H1 (cell line): Measurements from ENCODE around the gene RSU1. TPM values are rescaled to one million over a fixed set of nuclear protein-coding genes. Genes with fewer than 3 reads are reported as not detected.

Experiments used
- CTCF ChIA-PET: fragments of 300-600 bp; sonication (Branson Sonifier 250); formaldehyde crosslinking; loops from one replicate; lab custom pipeline; 2021; ENCODE audit not compliant: partially characterized antibody; lab: Charles Lee
- POLR2A ChIA-PET: fragments of 300-600 bp; sonication (Branson Sonifier 250); formaldehyde crosslinking; loops from one replicate; lab custom pipeline; 2021; ENCODE audit warnings: inconsistent platforms; ENCODE audit not compliant: partially characterized antibody; lab: Charles Lee
- DNase-seq, 2 experiments: peaks; one replicate each; pipeline versions ENCODE4 v3.0.0 to v3.0.0-alpha.2; 2010 to 2022; ENCODE audit warnings: low spot score in 2 of 2, low read depth in 1 of 2, mixed read lengths in 1 of 2
- FAIRE-seq: peaks from 2 replicates; lab custom pipeline; 2011; peaks lifted over from hg19 to GRCh38; lab: Jason Lieb, UNC
- H2AFZ ChIP-seq: 2 replicates; pipeline ENCODE4 v1.8.1; 2012; ENCODE audit warnings: low read length, inconsistent platforms
- H2AK5ac ChIP-seq: 2 replicates; pipeline ENCODE4 v1.6.1; 2013; ENCODE audit warnings: low read depth, low read length
- H2BK120ac ChIP-seq: replicated peaks from 2 replicates; pipeline ENCODE3; 2013; ENCODE audit warnings: low read depth, low read length, inconsistent platforms
- H2BK12ac ChIP-seq: 2 replicates; pipeline ENCODE4 v1.6.1; 2013; ENCODE audit warnings: low read depth, low read length
- H2BK15ac ChIP-seq: 2 replicates; pipeline ENCODE4 v1.6.1; 2013; ENCODE audit warnings: low read length
- H2BK20ac ChIP-seq: 2 replicates; pipeline ENCODE4 v1.6.1; 2013; ENCODE audit warnings: low read length
- H2BK5ac ChIP-seq: 2 replicates; pipeline ENCODE4 v1.6.1; 2013; ENCODE audit warnings: low read depth, low read length
- H3K14ac ChIP-seq: 2 replicates; pipeline ENCODE4 v1.6.1; 2013; ENCODE audit warnings: inconsistent platforms; ENCODE audit not compliant: insufficient read length
- H3K18ac ChIP-seq: 2 replicates; pipeline ENCODE4 v1.6.1; 2013; ENCODE audit warnings: low read length; ENCODE audit errors: extremely low read depth
- H3K23ac ChIP-seq: 2 replicates; pipeline ENCODE4 v1.6.1; 2013; ENCODE audit warnings: inconsistent platforms; ENCODE audit not compliant: insufficient read length
- H3K23me2 ChIP-seq: 2 replicates; pipeline ENCODE4 v1.6.1; 2013; ENCODE audit warnings: low read depth, low read length
- H3K27ac ChIP-seq: 2 replicates; pipeline ENCODE4 v1.6.1; 2011; ENCODE audit warnings: low read depth, low read length, inconsistent platforms
- H3K27me3 ChIP-seq, 4 experiments: replicated peaks in 1 of 4; 1 replicate in 1 of 4; 2 replicates in 3 of 4; pipeline versions ENCODE4 v1.6.1 to v1.8.1; 2011 to 2013; ENCODE audit warnings: low read length in 3 of 4, mild to moderate bottlenecking in 3 of 4, inconsistent platforms in 2 of 4, mixed read lengths in 2 of 4, moderate library complexity in 1 of 4; ENCODE audit not compliant: control insufficient read depth in 3 of 4, insufficient read depth in 3 of 4; ENCODE audit errors: extremely low read depth in 1 of 4
- H3K36me3 ChIP-seq, 4 experiments: 2 replicates each; pipeline versions ENCODE4 v1.6.1 to v1.8.1; 2011 to 2013; ENCODE audit warnings: mild to moderate bottlenecking in 4 of 4, low read length in 3 of 4, moderate library complexity in 2 of 4, control low read depth in 1 of 4, inconsistent platforms in 1 of 4; ENCODE audit not compliant: insufficient read depth in 4 of 4, control insufficient read depth in 2 of 4
- H3K4ac ChIP-seq: replicated peaks from 2 replicates; pipeline ENCODE3; 2013; ENCODE audit warnings: low read length, low read depth, mixed read lengths, inconsistent platforms; ENCODE audit not compliant: insufficient read length
- H3K4me1 ChIP-seq, 4 experiments: replicated peaks in 1 of 4; 1 replicate in 1 of 4; 2 replicates in 3 of 4; pipeline versions ENCODE4 v1.6.1 to v1.8.1; 2011 to 2013; ENCODE audit warnings: low read length in 3 of 4, inconsistent platforms in 2 of 4, mixed read lengths in 1 of 4; ENCODE audit not compliant: insufficient read depth in 4 of 4, control insufficient read depth in 3 of 4
- H3K4me2 ChIP-seq, 2 experiments: 2 replicates each; pipeline versions ENCODE4 v1.6.1 to v1.8.1; 2011 to 2013; ENCODE audit warnings: low read depth in 2 of 2, low read length in 2 of 2, control low read depth in 1 of 2, inconsistent platforms in 1 of 2, mild to moderate bottlenecking in 1 of 2; ENCODE audit not compliant: insufficient read depth in 1 of 2
- H3K4me3 ChIP-seq, 4 experiments: fragments of 200-600, 300-600 bp in 1 of 4; sonication (generic), shearing (Covaris generic), sonication (Bioruptor Twin) in 1 of 4; 2 replicates each; pipeline versions ENCODE4 v1.5.1 to v1.8.1; 2011 to 2016; ENCODE audit warnings: low read length in 4 of 4, low read depth in 3 of 4, control low read depth in 2 of 4, inconsistent platforms in 2 of 4, mild to moderate bottlenecking in 2 of 4, mixed read lengths in 1 of 4, moderate library complexity in 1 of 4; ENCODE audit not compliant: insufficient read depth in 2 of 4; ENCODE audit errors: extremely low read depth in 1 of 4
- H3K56ac ChIP-seq: replicated peaks from 2 replicates; pipeline ENCODE3; 2013; ENCODE audit warnings: low read depth, mild to moderate bottlenecking, mixed read lengths, low read length, inconsistent platforms; ENCODE audit not compliant: insufficient read length
- H3K79me1 ChIP-seq: 2 replicates; pipeline ENCODE4 v1.6.1; 2013; ENCODE audit warnings: low read depth, low read length, control low read depth
- H3K79me2 ChIP-seq, 2 experiments: 2 replicates each; pipeline versions ENCODE4 v1.6.1 to v1.8.1; 2012 to 2013; ENCODE audit warnings: low read length in 2 of 2, mild to moderate bottlenecking in 2 of 2, inconsistent platforms in 1 of 2; ENCODE audit not compliant: insufficient read depth in 2 of 2, control insufficient read depth in 1 of 2
- H3K9ac ChIP-seq, 4 experiments: replicated peaks in 1 of 4; 1 replicate in 1 of 4; 2 replicates in 3 of 4; pipeline versions ENCODE4 v1.6.1 to v1.8.1; 2011 to 2013; ENCODE audit warnings: low read depth in 3 of 4, low read length in 3 of 4, control low read depth in 2 of 4, mild to moderate bottlenecking in 2 of 4, moderate library complexity in 2 of 4, inconsistent platforms in 1 of 4; ENCODE audit errors: extremely low read depth in 1 of 4
- H3K9me3 ChIP-seq, 2 experiments: 2 replicates each; pipeline versions ENCODE4 v1.6.1 to v1.8.1; 2012 to 2013; ENCODE audit warnings: mild to moderate bottlenecking in 2 of 2, moderate library complexity in 2 of 2, control low read depth in 1 of 2, inconsistent platforms in 1 of 2, low read depth in 1 of 2, low read length in 1 of 2, mixed read lengths in 1 of 2; ENCODE audit not compliant: insufficient read depth in 2 of 2
- H4K20me1 ChIP-seq, 2 experiments: replicated peaks in 1 of 2; 2 replicates each; pipeline versions ENCODE3 to v1.8.1; 2011 to 2013; ENCODE audit warnings: inconsistent platforms in 2 of 2, low read length in 2 of 2, mild to moderate bottlenecking in 1 of 2; ENCODE audit not compliant: insufficient read depth in 2 of 2, control insufficient read depth in 1 of 2
- H4K5ac ChIP-seq: 2 replicates; pipeline ENCODE4 v1.6.1; 2013; ENCODE audit warnings: low read length, low read depth, mixed read lengths, inconsistent platforms; ENCODE audit not compliant: insufficient read length
- H4K8ac ChIP-seq: 2 replicates; pipeline ENCODE4 v1.8.0; 2013; ENCODE audit warnings: mild to moderate bottlenecking, moderate library complexity, low read length, inconsistent platforms; ENCODE audit not compliant: insufficient read depth; ENCODE audit errors: extremely low read depth
- H4K91ac ChIP-seq: replicated peaks from 2 replicates; pipeline ENCODE3; 2013; ENCODE audit warnings: low read length, mixed read lengths, inconsistent platforms; ENCODE audit not compliant: insufficient read length
- ATF2 ChIP-seq: IDR thresholded peaks from 2 replicates; pipeline ENCODE4 v1.6.1; 2012; ENCODE audit warnings: low read length, inconsistent platforms
- KDM1A ChIP-seq: fragments of 200-600, 300-600 bp; sonication (generic); IDR thresholded peaks from 2 replicates; pipeline ENCODE4 v1.7.1; 2016; ENCODE audit warnings: mild to moderate bottlenecking, low read length, borderline replicate concordance
- WGBS, 2 experiments: shearing (Covaris generic) in 1 of 2; methylation state at CpG; one replicate each; pipeline versions ENCODE4 v1.1.6 to v1.1.7; 2013 to 2015; ENCODE audit warnings: low lambda C conversion rate in 2 of 2, mixed read lengths in 2 of 2, inconsistent platforms in 1 of 2, low coverage in 1 of 2, missing lambda C conversion rate in 1 of 2; ENCODE audit not compliant: insufficient replicate concordance in 2 of 2, insufficient coverage in 1 of 2, insufficient read length in 1 of 2; ENCODE audit errors: extremely low coverage in 1 of 2, missing lambda C conversion rate in 1 of 2; 5-methylcytosine and 5-hydroxymethylcytosine counted together
- polyA plus RNA-seq, 7 experiments: library from polyadenylated mRNA; depleted of rRNA in 3 of 7; stranded (reverse) in 5 of 7; unstranded in 2 of 7; fragments of >200 nt in 5 of 7; fragments of 200-250 nt in 2 of 7; gene quantifications; 1 replicate in 5 of 7; 2 replicates in 1 of 7; 4 replicates in 1 of 7; pipeline versions ENCODE4 v1.2.1 to v1.2.3, GENCODE V29; 2011 to 2013; ENCODE audit warnings: missing spikeins in 2 of 7, mixed read lengths in 2 of 7
- total RNA-seq: library from RNA; stranded (reverse); fragmentation: NEBNext Ultra II Directional; extraction: Animal tissue kit (Norgen Biotek cat#: 25700); gene quantifications from 2 replicates; pipeline ENCODE4 v1.2.1, GENCODE V29; 2021

The RSU1 gene
- total and polyA plus RNA-seq, 2 of the 8 experiments (the other 6 are each of a cell fraction or from before 2014, with no cell fraction given): 50.0 to 68.2 TPM

GRCh38 chr10:16737420-16737819 lies 79.8 kb downstream of the RSU1 start:
- Histone ChIP-seq H2BK5ac (no peak overlapping the region), H3K9ac (no peak overlapping the region), H3K27ac (no peak overlapping the region), H2AK5ac (no peak overlapping the region), H4K5ac (no peak overlapping the region), H2BK15ac (no peak overlapping the region), H2AFZ (no peak overlapping the region), H2BK12ac (no peak overlapping the region), H3K79me2 (no peaks in the 10 kb centered on the region), H3K4me1 (no peaks in the 10 kb centered on the region), H3K4ac (no peak overlapping the region), H4K8ac (no peak overlapping the region), H3K56ac (no peak overlapping the region), H4K20me1 (no peaks in the 10 kb centered on the region), H3K18ac (no peak overlapping the region), H3K36me3 (no peaks in the 10 kb centered on the region), H3K14ac (no peak overlapping the region), H3K79me1 (no peaks in the 10 kb centered on the region), H3K27me3 (no peaks in the 10 kb centered on the region), H3K4me2 (no peak overlapping the region), H3K23ac (no peak overlapping the region), H3K9me3 (no peaks in the 10 kb centered on the region), H2BK20ac (no peak overlapping the region), H3K23me2 (no peaks in the 10 kb centered on the region), H4K91ac (no peak overlapping the region), H2BK120ac (no peak overlapping the region), H3K4me3 (no peak overlapping the region)
- no peak for TF ChIP-seq ATF2
- no peak for TF ChIP-seq KDM1A
- POLR2A ChIA-PET: no interaction called here
- no peak for DNase-seq
- CTCF ChIA-PET: no interaction called here
- WGBS, 2 experiments: 90% methylated on average over 2 of the region's 2 CpGs; no CpG with 5 or more reads in 1 of the 2 experiments
- no peak for FAIRE-seq
